ENCODE data around the gene PTCHD1. TPM values are rescaled to one million over a fixed set of nuclear protein-coding genes. Genes with fewer than 3 reads are reported as not detected.
A peak's percentile ranks its signal among the peaks of the same experiment; 100 is the strongest.

The PTCHD1 gene
- polyA plus RNA-seq, 1 donor, result 0.37 TPM

- no peak for DNase-seq
These were observed 61.6 kb downstream of the PTCHD1 start for GRCh38 chrX:23396263-23396662.

GRCh38 chrX:23398570-23398969 is 63.9 kb downstream of the PTCHD1 start:
- no peak for DNase-seq

- DNase-seq, result no peak
These were observed 69.2 kb downstream of the PTCHD1 start for GRCh38 chrX:23403849-23404248.

- no peak for DNase-seq
These were observed 88.3 kb downstream of the PTCHD1 start for GRCh38 chrX:23422912-23423311.

GRCh38 chrX:23434356-23434884 is 99.8 kb downstream of the PTCHD1 start:
- peak; percentile 14 for DNase-seq

GRCh38 chrX:23435108-23435507 is 100.5 kb downstream of the PTCHD1 start:
- DNase-seq, result no peak

GRCh38 chrX:23435575-23435974 is 100.9 kb downstream of the PTCHD1 start:
- DNase-seq, result no peak

- DNase-seq, result no peak
These were observed 102.2 kb downstream of the PTCHD1 start for GRCh38 chrX:23436875-23437274.

- DNase-seq, result no peak
These were observed 116.6 kb downstream of the PTCHD1 start for GRCh38 chrX:23451266-23451665.

All from left kidney (tissue), 2 donors.